Cardiac muscle cell (in vitro differentiated cells and primary cell): ENCODE results near the gene ADGRG4. TPM values are rescaled to one million over a fixed set of nuclear protein-coding genes. Genes with fewer than 3 reads are reported as not detected.

Source experiments
- DNase-seq, 2 donors: peaks; one replicate each; pipeline versions ENCODE4 v3.0.0 to v3.0.0-alpha.2; 2010 to 2017; ENCODE audit warnings: low read depth in 1 of 2, low spot score in 1 of 2
- H3K27ac ChIP-seq: fragments of 200-600 bp; sonication (generic); 2 replicates; pipeline ENCODE4 v1.5.1; 2016
- H3K27me3 ChIP-seq: fragments of 200-600 bp; sonication (generic); 2 replicates; pipeline ENCODE4 v1.6.0; 2016; ENCODE audit warnings: control low read depth
- H3K36me3 ChIP-seq: fragments of 200-600 bp; sonication (generic); 2 replicates; pipeline ENCODE4 v1.5.1; 2016; ENCODE audit warnings: control low read depth
- H3K4me1 ChIP-seq: fragments of 200-600 bp; sonication (generic); 2 replicates; pipeline ENCODE4 v1.8.1; 2017; ENCODE audit warnings: low read depth, mild to moderate bottlenecking, mixed run types
- H3K4me3 ChIP-seq: fragments of 200-600 bp; sonication (generic); 2 replicates; pipeline ENCODE4 v1.5.1; 2016; ENCODE audit warnings: mild to moderate bottlenecking
- H3K9me3 ChIP-seq: fragments of 200-600 bp; sonication (generic); 2 replicates; pipeline ENCODE4 v1.5.1; 2017; ENCODE audit warnings: low read depth, mild to moderate bottlenecking, control low read depth
- polyA plus RNA-seq: library from polyadenylated mRNA; unstranded; fragments of >200 nt; fragmentation: Nextera tagmentation; extraction: Ambion mirVana; gene quantifications from 2 replicates; pipeline ENCODE4 v1.2.1, GENCODE V29; 2016
- total RNA-seq: library from RNA; depleted of rRNA; stranded (reverse); fragments of >200 nt; gene quantifications from 2 replicates; pipeline ENCODE4 v1.2.3, GENCODE V29; 2016
- TF ChIP-seq, protein P1 (sequence below): IDR thresholded peaks from 2 replicates; pipeline ENCODE4 v1.5.1; 2012; ENCODE audit warnings: low read depth, mild to moderate bottlenecking, low read length

Gene ADGRG4
- total and polyA plus RNA-seq, 2 experiments from 2014 or later, result not detected

DNA sequence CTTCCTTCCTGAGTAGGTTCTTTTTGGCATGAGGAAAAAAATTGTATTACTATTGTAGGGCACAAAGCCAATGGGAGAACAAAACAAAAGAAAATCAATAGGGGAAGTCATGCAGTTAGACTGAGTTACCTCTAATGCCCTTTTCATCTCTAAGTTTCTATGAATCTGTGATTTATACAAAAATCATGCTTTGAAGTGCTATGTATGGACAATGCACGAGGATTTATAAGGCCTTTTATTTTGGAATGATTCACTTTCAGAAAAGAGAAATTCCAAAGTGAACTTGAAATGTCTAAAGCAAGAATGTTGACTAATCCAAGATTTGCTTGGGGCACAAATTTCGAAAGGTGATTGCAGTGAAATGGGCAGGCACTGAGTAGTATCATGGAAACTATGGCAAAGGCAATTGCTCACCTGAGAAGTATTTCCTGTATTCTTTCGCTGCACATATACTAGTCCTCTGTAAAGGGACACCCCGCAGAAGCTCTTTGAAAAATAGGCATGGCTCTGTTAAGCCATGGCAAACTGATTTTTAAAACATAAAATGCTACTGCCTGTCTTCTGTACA lies 52.8 kb downstream of the ADGRG4 start:
- DNase-seq, result no peak
- H3K4me1 ChIP-seq, result no peaks in the 10 kb centered on the region
- no peaks in the 10 kb centered on the region for H3K36me3 ChIP-seq
- H3K27ac ChIP-seq, result no peak overlapping the region
- TF ChIP-seq, protein P1, sequence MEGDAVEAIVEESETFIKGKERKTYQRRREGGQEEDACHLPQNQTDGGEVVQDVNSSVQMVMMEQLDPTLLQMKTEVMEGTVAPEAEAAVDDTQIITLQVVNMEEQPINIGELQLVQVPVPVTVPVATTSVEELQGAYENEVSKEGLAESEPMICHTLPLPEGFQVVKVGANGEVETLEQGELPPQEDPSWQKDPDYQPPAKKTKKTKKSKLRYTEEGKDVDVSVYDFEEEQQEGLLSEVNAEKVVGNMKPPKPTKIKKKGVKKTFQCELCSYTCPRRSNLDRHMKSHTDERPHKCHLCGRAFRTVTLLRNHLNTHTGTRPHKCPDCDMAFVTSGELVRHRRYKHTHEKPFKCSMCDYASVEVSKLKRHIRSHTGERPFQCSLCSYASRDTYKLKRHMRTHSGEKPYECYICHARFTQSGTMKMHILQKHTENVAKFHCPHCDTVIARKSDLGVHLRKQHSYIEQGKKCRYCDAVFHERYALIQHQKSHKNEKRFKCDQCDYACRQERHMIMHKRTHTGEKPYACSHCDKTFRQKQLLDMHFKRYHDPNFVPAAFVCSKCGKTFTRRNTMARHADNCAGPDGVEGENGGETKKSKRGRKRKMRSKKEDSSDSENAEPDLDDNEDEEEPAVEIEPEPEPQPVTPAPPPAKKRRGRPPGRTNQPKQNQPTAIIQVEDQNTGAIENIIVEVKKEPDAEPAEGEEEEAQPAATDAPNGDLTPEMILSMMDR, result no peak
- H3K27me3 ChIP-seq, result no peaks in the 10 kb centered on the region
- H3K9me3 ChIP-seq, result no peaks in the 10 kb centered on the region
- H3K4me3 ChIP-seq, result no peak overlapping the region

DNA sequence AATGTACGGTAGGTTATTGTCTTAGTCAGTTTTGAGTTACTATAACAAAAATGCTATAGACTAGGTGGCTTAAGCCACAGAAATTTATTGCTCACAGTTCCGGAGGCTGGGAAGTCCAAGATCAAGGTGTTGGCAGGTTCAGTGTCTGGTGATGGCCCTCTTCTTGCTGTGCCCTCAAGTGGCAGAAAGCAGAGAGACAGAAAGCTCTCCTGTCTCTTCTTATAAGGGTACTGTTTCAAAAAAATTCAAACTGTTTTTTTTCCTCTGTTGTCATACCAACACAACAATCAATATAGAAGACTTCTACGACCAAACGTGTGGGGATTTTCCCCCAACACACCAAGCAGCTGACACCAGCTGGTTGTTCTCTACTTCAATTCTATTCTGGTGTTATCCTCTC lies 53.4 kb downstream of the ADGRG4 start:
- DNase-seq, result no peak
- no peak overlapping the region for H3K27ac ChIP-seq
- H3K9me3 ChIP-seq, result no peaks in the 10 kb centered on the region
- no peaks in the 10 kb centered on the region for H3K36me3 ChIP-seq
- TF ChIP-seq, protein P1, result no peak
- no peak overlapping the region for H3K4me3 ChIP-seq
- no peaks in the 10 kb centered on the region for H3K4me1 ChIP-seq
- H3K27me3 ChIP-seq, result no peaks in the 10 kb centered on the region

- Histone ChIP-seq H3K27ac (no peak overlapping the region), H3K27me3 (no peaks in the 10 kb centered on the region), H3K4me3 (no peak overlapping the region), H3K9me3 (no peaks in the 10 kb centered on the region), H3K4me1 (no peaks in the 10 kb centered on the region), H3K36me3 (no peaks in the 10 kb centered on the region)
- DNase-seq, result no peak
- TF ChIP-seq, protein P1, result no peak
Measured at GRCh38 chrX:136369377-136369776, 68.6 kb downstream of the ADGRG4 start.

- no peaks in the 10 kb centered on the region for H3K9me3 ChIP-seq
- no peak overlapping the region for H3K4me3 ChIP-seq
- no peak for DNase-seq
- TF ChIP-seq, protein P1, result no peak
- H3K27ac ChIP-seq, result no peak overlapping the region
- H3K36me3 ChIP-seq, result no peaks in the 10 kb centered on the region
- no peaks in the 10 kb centered on the region for H3K27me3 ChIP-seq
- no peaks in the 10 kb centered on the region for H3K4me1 ChIP-seq
Measured at GRCh38 chrX:136376713-136377112, 76.0 kb downstream of the ADGRG4 start.

DNA sequence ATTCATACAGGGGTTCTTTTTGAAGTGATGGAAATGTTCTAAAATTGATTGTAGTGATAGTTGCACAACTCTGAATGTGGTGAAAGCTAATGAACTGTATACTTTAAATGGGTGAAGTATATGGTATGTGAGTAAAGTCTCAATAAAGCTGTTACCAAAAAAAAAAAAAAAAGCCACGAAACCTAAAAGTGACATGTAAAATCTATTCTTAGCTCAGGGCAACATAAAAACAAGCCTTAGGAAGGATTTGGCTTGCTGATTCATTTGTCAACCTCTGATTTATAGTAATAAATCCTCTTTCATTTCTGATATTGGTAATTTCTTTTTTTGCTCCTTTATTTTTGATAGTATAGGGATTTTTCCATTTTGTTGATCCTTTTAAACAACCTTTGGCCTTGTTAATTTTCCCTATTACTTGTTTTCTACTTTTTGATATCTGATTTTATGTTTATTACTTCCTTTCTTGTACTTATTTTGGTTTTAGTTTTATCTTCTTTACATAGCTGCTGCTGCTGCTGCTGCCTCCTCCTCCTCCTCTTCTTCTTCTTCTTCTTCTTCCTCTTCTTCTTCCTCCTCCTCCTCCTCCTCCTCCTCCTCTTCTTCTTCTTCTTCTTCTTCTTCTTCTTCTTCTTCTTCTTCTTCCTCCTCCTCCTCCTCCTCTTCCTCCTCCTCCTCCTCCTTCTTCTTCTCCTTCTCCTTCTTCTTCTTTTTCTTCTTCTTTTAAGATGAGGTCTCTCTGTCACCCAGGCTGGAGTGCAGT lies 79.4 kb downstream of the ADGRG4 start:
- H3K36me3 ChIP-seq, result no peaks in the 10 kb centered on the region
- TF ChIP-seq, protein P1, result no peak
- H3K9me3 ChIP-seq, result no peaks in the 10 kb centered on the region
- DNase-seq, result no peak
- no peaks in the 10 kb centered on the region for H3K27me3 ChIP-seq
- no peak overlapping the region for H3K4me3 ChIP-seq
- no peak overlapping the region for H3K27ac ChIP-seq
- no peaks in the 10 kb centered on the region for H3K4me1 ChIP-seq
